ENCODE measurements around the gene CCDC80. TPM values are rescaled to one million over a fixed set of nuclear protein-coding genes. Genes with fewer than 3 reads are reported as not detected.
"Not testable (repeated sequence)": the region's sequence is repeated elsewhere in the genome, so short reads cannot be mapped to it uniquely, and the experiment has no call there.

CCDC80 gene
- total RNA-seq (2014; rRNA removed; shearing (Covaris generic)), result 136 and 288 TPM in 2 replicates

GRCh38 chr3:112640930-112641801, at the start of gene CCDC80:
CCDC80 (minus strand) TSS chr3:112641143; CDS start chr3:112639905, 1,238 bp downstream.
- DNase-seq (ENCODE audit: low read depth), result peak; percentile 98

- DNase-seq (ENCODE audit: low read depth), result peak; percentile 39
These were observed 49.0 kb upstream of the CCDC80 start for GRCh38 chr3:112689989-112690388.

- no peak for DNase-seq (ENCODE audit: low read depth)
These were observed 48.4 kb upstream of the CCDC80 start for GRCh38 chr3:112689385-112689784.

GRCh38 chr3:112688819-112689218, 47.9 kb upstream of the CCDC80 start:
- peak; percentile 26 for DNase-seq (ENCODE audit: low read depth)

GRCh38 chr3:112688085-112688769, 47.3 kb upstream of the CCDC80 start:
- peak; percentile 69 for DNase-seq (ENCODE audit: low read depth)

- no peak for DNase-seq (ENCODE audit: low read depth)
These were observed 46.7 kb upstream of the CCDC80 start for GRCh38 chr3:112687616-112688015.

- DNase-seq (ENCODE audit: low read depth), result peak; percentile 29
These were observed 46.3 kb upstream of the CCDC80 start for GRCh38 chr3:112687211-112687610.

GRCh38 chr3:112685956-112686799, 45.2 kb upstream of the CCDC80 start:
- DNase-seq (ENCODE audit: low read depth), result no peak

GRCh38 chr3:112685420-112685819, 44.5 kb upstream of the CCDC80 start:
- DNase-seq (ENCODE audit: low read depth), result no peak

- peak; percentile 64 for DNase-seq (ENCODE audit: low read depth)
These were observed 41.4 kb upstream of the CCDC80 start for GRCh38 chr3:112682361-112682760.

- DNase-seq (ENCODE audit: low read depth), result peak; percentile 93
These were observed 40.9 kb upstream of the CCDC80 start for GRCh38 chr3:112681822-112682325.

GRCh38 chr3:112676659-112677234, 35.8 kb upstream of the CCDC80 start:
- DNase-seq (ENCODE audit: low read depth), result peak; percentile 99

- DNase-seq (ENCODE audit: low read depth), result no peak
These were observed 35.1 kb upstream of the CCDC80 start for GRCh38 chr3:112675943-112676535.

GRCh38 chr3:112675349-112675748, 34.4 kb upstream of the CCDC80 start:
- DNase-seq (ENCODE audit: low read depth), result no peak

- peak; percentile 37 for DNase-seq (ENCODE audit: low read depth)
These were observed 32.0 kb upstream of the CCDC80 start for GRCh38 chr3:112672716-112673541.

- DNase-seq (ENCODE audit: low read depth), result peak; percentile 98
These were observed 31.2 kb upstream of the CCDC80 start for GRCh38 chr3:112671930-112672715.

- peak; percentile 43 for DNase-seq (ENCODE audit: low read depth)
These were observed 29.9 kb upstream of the CCDC80 start for GRCh38 chr3:112670824-112671223.

- DNase-seq (ENCODE audit: low read depth), result no peak
These were observed 26.7 kb upstream of the CCDC80 start for GRCh38 chr3:112667599-112667998.

GRCh38 chr3:112665009-112665408, 24.1 kb upstream of the CCDC80 start:
- DNase-seq (ENCODE audit: low read depth), result not testable (repeated sequence)
